IMR-90 (cell line): Measurements from ENCODE around the gene PFKFB2. TPM values are rescaled to one million over a fixed set of nuclear protein-coding genes. Genes with fewer than 3 reads are reported as not detected.

Experiments
- ATAC-seq: fragments of 200-7000 bp; cut with Tn5 transposase; 2 replicates; pipeline ENCODE4 v1.9.1; 2020; ENCODE audit warnings: low read depth, mild to moderate bottlenecking, moderate library complexity
- BruUV-seq: library from RNA; stranded (reverse); fragments of 400-500 nt; replicated peaks from 2 replicates; lab custom pipeline; 2021; lab: Mats Ljungman, UMichigan
- CTCF ChIA-PET: fragments of 300-600 bp; formaldehyde crosslinking; extraction: SDS; loops from one replicate; lab custom pipeline; 2021; ENCODE audit warnings: antibody characterized with exemption; lab: Yijun Ruan, JAX
- POLR2A ChIA-PET: fragments of 300-600 bp; sonication (Branson Sonifier 250); formaldehyde crosslinking; loops from one replicate; lab custom pipeline; 2022; ENCODE audit warnings: antibody characterized with exemption; ENCODE audit not compliant: unreplicated experiment; lab: Charles Lee
- DNase-seq: peaks from one replicate; pipeline ENCODE4 v3.0.0; 2013
- H2AFZ ChIP-seq: replicated peaks from 2 replicates; pipeline ENCODE3; 2013; ENCODE audit warnings: low read length, mild to moderate bottlenecking; ENCODE audit not compliant: poor library complexity
- H2AK5ac ChIP-seq: 2 replicates; pipeline ENCODE4 v1.6.1; 2013; ENCODE audit warnings: low read depth, low read length, inconsistent platforms
- H2AK9ac ChIP-seq: replicated peaks from 2 replicates; pipeline ENCODE3; 2013; ENCODE audit warnings: mild to moderate bottlenecking, low read depth, low read length, moderate library complexity; ENCODE audit not compliant: poor library complexity
- H2BK120ac ChIP-seq: 2 replicates; pipeline ENCODE4 v1.6.1; 2013; ENCODE audit warnings: low read depth, low read length, inconsistent platforms
- H2BK15ac ChIP-seq: 3 replicates; pipeline ENCODE4 v1.6.1; 2013; ENCODE audit warnings: low read depth, low read length, inconsistent platforms
- H2BK20ac ChIP-seq: 2 replicates; pipeline ENCODE4 v1.6.1; 2013; ENCODE audit warnings: low read depth, mild to moderate bottlenecking, inconsistent platforms, low read length, moderate library complexity
- H2BK5ac ChIP-seq: 2 replicates; pipeline ENCODE4 v1.6.1; 2013; ENCODE audit warnings: mild to moderate bottlenecking, low read depth, low read length, inconsistent platforms; ENCODE audit not compliant: poor library complexity, severe bottlenecking
- H3K14ac ChIP-seq: replicated peaks from 2 replicates; pipeline ENCODE4 v1.6.1; 2013; ENCODE audit warnings: low read depth, low read length, inconsistent platforms
- H3K18ac ChIP-seq: 2 replicates; pipeline ENCODE4 v1.6.1; 2013; ENCODE audit warnings: low read depth, low read length, control low read depth
- H3K23ac ChIP-seq: 2 replicates; pipeline ENCODE4 v1.6.1; 2013; ENCODE audit warnings: low read depth, low read length, inconsistent platforms
- H3K27ac ChIP-seq: 2 replicates; pipeline ENCODE4 v1.5.1; 2013; ENCODE audit warnings: mild to moderate bottlenecking, control low read depth, low read length; ENCODE audit not compliant: insufficient read depth
- H3K27me3 ChIP-seq: 2 replicates; pipeline ENCODE4 v1.6.1; 2013; ENCODE audit warnings: low read length; ENCODE audit not compliant: control insufficient read depth, insufficient read depth
- H3K36me3 ChIP-seq: 2 replicates; pipeline ENCODE4 v1.6.1; 2013; ENCODE audit warnings: low read length, mixed read lengths; ENCODE audit not compliant: control insufficient read depth, insufficient read depth
- H3K4ac ChIP-seq: 2 replicates; pipeline ENCODE4 v1.6.1; 2013; ENCODE audit warnings: low read depth, low read length, inconsistent platforms
- H3K4me1 ChIP-seq: 2 replicates; pipeline ENCODE4 v1.6.1; 2013; ENCODE audit warnings: low read length, mixed read lengths; ENCODE audit not compliant: control insufficient read depth, insufficient read depth
- H3K4me2 ChIP-seq: 2 replicates; pipeline ENCODE4 v1.6.1; 2013; ENCODE audit warnings: low read depth, mild to moderate bottlenecking, control low read depth, low read length, moderate library complexity
- H3K4me3 ChIP-seq: 2 replicates; pipeline ENCODE4 v1.5.1; 2013; ENCODE audit warnings: low read depth, mild to moderate bottlenecking, control low read depth, low read length, moderate library complexity; ENCODE audit not compliant: insufficient read depth
- H3K56ac ChIP-seq: 2 replicates; pipeline ENCODE4 v1.6.1; 2013; ENCODE audit warnings: low read length, inconsistent platforms; ENCODE audit not compliant: insufficient read depth; ENCODE audit errors: extremely low read depth
- H3K79me1 ChIP-seq, 2 experiments: 2 replicates each; pipeline ENCODE4 v1.6.1; 2013; ENCODE audit warnings: low read length in 2 of 2, inconsistent platforms in 1 of 2, low read depth in 1 of 2
- H3K9ac ChIP-seq: 2 replicates; pipeline ENCODE4 v1.6.1; 2013; ENCODE audit warnings: low read depth, low read length, control low read depth
- H3K9me1 ChIP-seq: 2 replicates; pipeline ENCODE4 v1.6.1; 2013; ENCODE audit warnings: low read length, inconsistent platforms; ENCODE audit not compliant: insufficient read depth
- H3K9me3 ChIP-seq: 2 replicates; pipeline ENCODE4 v1.6.1; 2013; ENCODE audit warnings: low read length; ENCODE audit not compliant: control insufficient read depth, insufficient read depth
- H4K20me1 ChIP-seq: 2 replicates; pipeline ENCODE4 v1.6.1; 2013; ENCODE audit warnings: low read length, inconsistent platforms; ENCODE audit not compliant: insufficient read depth
- H4K5ac ChIP-seq: 2 replicates; pipeline ENCODE4 v1.6.1; 2013; ENCODE audit warnings: mild to moderate bottlenecking, low read depth, low read length, control low read depth
- H4K8ac ChIP-seq, 2 experiments: 2 replicates each; pipeline ENCODE4 v1.6.1; 2013; ENCODE audit warnings: low read depth in 2 of 2, low read length in 2 of 2, control low read depth in 1 of 2, inconsistent platforms in 1 of 2
- H4K91ac ChIP-seq: 2 replicates; pipeline ENCODE4 v1.6.1; 2013; ENCODE audit warnings: low read depth, low read length, inconsistent platforms; ENCODE audit not compliant: insufficient read depth
- BHLHE40 ChIP-seq: fragments of 150-350 bp; IDR thresholded peaks from 2 replicates; pipeline ENCODE4 v1.6.1; 2016; ENCODE audit warnings: mild to moderate bottlenecking, low read depth, low read length
- CEBPB ChIP-seq: IDR thresholded peaks from 2 replicates; pipeline ENCODE4 v1.6.1; 2012; ENCODE audit warnings: low read depth, low read length, improper control_type of control experiment
- CTCF ChIP-seq: conservative IDR thresholded peaks from 2 replicates; pipeline ENCODE4 v1.5.1; 2012; ENCODE audit warnings: mild to moderate bottlenecking, low read depth, low read length, improper control_type of control experiment
- ELK1 ChIP-seq: fragments of 150-350 bp; IDR thresholded peaks from 2 replicates; pipeline ENCODE4 v1.6.1; 2016; ENCODE audit warnings: low read depth, mild to moderate bottlenecking, low read length, moderate library complexity, borderline replicate concordance
- FOS ChIP-seq: fragments of 150-350 bp; IDR thresholded peaks from 2 replicates; pipeline ENCODE4 v1.6.1; 2016; ENCODE audit warnings: low read depth, low read length
- MAZ ChIP-seq: IDR thresholded peaks from 2 replicates; pipeline ENCODE4 v1.6.1; 2012; ENCODE audit warnings: low read depth, mild to moderate bottlenecking, low read length, improper control_type of control experiment, moderate library complexity, borderline replicate concordance
- MXI1 ChIP-seq: IDR thresholded peaks from 2 replicates; pipeline ENCODE4 v1.6.1; 2012; ENCODE audit warnings: low read depth, mild to moderate bottlenecking, low read length, moderate library complexity, borderline replicate concordance
- RAD21 ChIP-seq: IDR thresholded peaks from 2 replicates; pipeline ENCODE4 v1.6.1; 2012; ENCODE audit warnings: low read length, improper control_type of control experiment
- SMC3 ChIP-seq: fragments of 150-350 bp; IDR thresholded peaks from 2 replicates; pipeline ENCODE4 v1.6.1; 2016; ENCODE audit warnings: low read depth, mild to moderate bottlenecking, antibody characterized with exemption, low read length, moderate library complexity
- WGBS, 2 experiments: methylation state at CpG; one replicate each; pipeline versions ENCODE4 v1.1.5 to v1.1.7; 2013; ENCODE audit warnings: missing lambda C conversion rate in 2 of 2; ENCODE audit not compliant: insufficient read length in 1 of 2; ENCODE audit errors: extremely low coverage in 2 of 2; 5-methylcytosine and 5-hydroxymethylcytosine counted together
- dilution Hi-C: fragments of 300-500 bp; cut with HindIII; formaldehyde crosslinking; loops from one replicate; pipeline ENCODE4 v1.14.3; 2018; ENCODE audit warnings: low sequenced_read_pairs; ENCODE audit not compliant: unreplicated experiment
- in situ Hi-C: fragments of 300-500 bp; cut with MboI; formaldehyde crosslinking; loops from 3 replicates; pipeline ENCODE4 v1.14.3; 2019; ENCODE audit warnings: low sequenced_read_pairs, inconsistent platforms, mixed read lengths
- intact Hi-C: fragments of 100-400 bp; cut with micrococcal nuclease; formaldehyde crosslinking; loops from 2 replicates; pipeline ENCODE4 v1.10.0; 2022
- polyA plus RNA-seq, 3 experiments: library from polyadenylated mRNA; depleted of rRNA; stranded (reverse); fragments of >200 nt; gene quantifications; 2 replicates each; pipeline ENCODE4 v1.2.3, GENCODE V29; 2012; ENCODE audit warnings: low replicate concordance in 1 of 3
- total RNA-seq: library from RNA; depleted of rRNA; stranded (reverse); fragments of >200 nt; gene quantifications from 2 replicates; pipeline ENCODE4 v1.2.3, GENCODE V29; 2012

The PFKFB2 gene
- total and polyA plus RNA-seq, 2 of the 4 experiments (the other 2 are of a cell fraction) = 0.62 to 1.3 TPM

GRCh38 chr1:207072233-207072632 lies 19.2 kb downstream of the PFKFB2 start:
- in situ Hi-C loops (no loop called here), dilution Hi-C loops (no loop called here), intact Hi-C loops (loop anchor here (10.0 kb wide), 2 partner anchors 157 to 317 kb away; no protein-coding TSS in a partner anchor)
- no peaks in the 10 kb centered on the region for H3K4me1 ChIP-seq
- no peak overlapping the region for H3K23ac ChIP-seq
- H3K18ac ChIP-seq = no peak overlapping the region
- no peak overlapping the region for H3K27ac ChIP-seq
- no peak overlapping the region for H3K4me3 ChIP-seq
- no peaks in the 10 kb centered on the region for H3K79me1 ChIP-seq
- H4K91ac ChIP-seq = no peak overlapping the region
- ChIA-PET CTCF (interaction anchor here (1.0 kb wide), 1 partner anchor 93 kb away, joined by 3 read pairs; no protein-coding TSS in a partner anchor), POLR2A (no interaction called here)
- no peak overlapping the region for H4K5ac ChIP-seq
- WGBS, 2 experiments = 83% methylated on average over 5 of the region's 8 CpGs; no CpG with 5 or more reads in 1 of the 2 experiments
- no peaks in the 10 kb centered on the region for H3K9me3 ChIP-seq
- no peak overlapping the region for H2AK5ac ChIP-seq
- no peak for ATAC-seq
- no peak overlapping the region for H2BK20ac ChIP-seq
- no peaks in the 10 kb centered on the region for H3K36me3 ChIP-seq
- no peaks in the 10 kb centered on the region for H4K20me1 ChIP-seq
- TF ChIP-seq CTCF (no peak), BHLHE40 (no peak), FOS (no peak), RAD21 (no peak), MXI1 (no peak), ELK1 (no peak), SMC3 (no peak), MAZ (no peak), CEBPB (no peak)
- H3K9me1 ChIP-seq = no peaks in the 10 kb centered on the region
- no TSS peak for BruUV-seq
- H2BK15ac ChIP-seq = no peak overlapping the region
- H3K9ac ChIP-seq = no peak overlapping the region
- no peak overlapping the region for H2AK9ac ChIP-seq
- no peak overlapping the region for H3K4ac ChIP-seq
- no peak for DNase-seq
- no peak overlapping the region for H3K56ac ChIP-seq
- H3K14ac ChIP-seq = no peak overlapping the region
- H3K4me2 ChIP-seq = no peak overlapping the region
- H3K27me3 ChIP-seq = no peaks in the 10 kb centered on the region; the same call in 1 of the 2 replicates
- no peak overlapping the region for H2AFZ ChIP-seq
- no peak overlapping the region for H2BK120ac ChIP-seq
- no peak overlapping the region for H2BK5ac ChIP-seq
- H4K8ac ChIP-seq = no peak overlapping the region
